Small intestine (tissue), 16 donors: ENCODE results near the gene SMARCA5. TPM values are rescaled to one million over a fixed set of nuclear protein-coding genes. Genes with fewer than 3 reads are reported as not detected.

ENCODE experiments used
- DNase-seq, 2 donors: peaks; one replicate each; pipeline versions ENCODE4 v3.0.0 to v3.0.0-alpha.2; 2013
- FAIRE-seq: peaks from 2 replicates; lab custom pipeline; 2012; peaks lifted over from hg19 to GRCh38; lab: Jason Lieb, UNC
- H3K27ac ChIP-seq, 3 donors: one replicate each; pipeline ENCODE4 v1.5.1; 2013; ENCODE audit warnings: low read length in 2 of 3, mild to moderate bottlenecking in 2 of 3, control low read depth in 1 of 3, inconsistent platforms in 1 of 3, low read depth in 1 of 3, moderate library complexity in 1 of 3
- H3K27me3 ChIP-seq, 3 donors: one replicate each; pipeline ENCODE4 v1.6.1; 2013; ENCODE audit warnings: low read length in 3 of 3, inconsistent platforms in 1 of 3; ENCODE audit not compliant: control insufficient read depth in 3 of 3, insufficient read depth in 3 of 3
- H3K36me3 ChIP-seq, 3 donors: one replicate each; pipeline ENCODE4 v1.6.1; 2013; ENCODE audit warnings: low read length in 3 of 3, inconsistent platforms in 1 of 3, low read depth in 1 of 3, mild to moderate bottlenecking in 1 of 3, moderate library complexity in 1 of 3; ENCODE audit not compliant: control insufficient read depth in 3 of 3, insufficient read depth in 2 of 3
- H3K4me1 ChIP-seq, 3 donors: one replicate each; pipeline ENCODE4 v1.6.1; 2013; ENCODE audit warnings: low read length in 2 of 3, inconsistent platforms in 1 of 3, low read depth in 1 of 3, mild to moderate bottlenecking in 1 of 3, moderate library complexity in 1 of 3; ENCODE audit not compliant: control insufficient read depth in 3 of 3, insufficient read depth in 2 of 3
- H3K4me3 ChIP-seq, 3 donors: one replicate each; pipeline ENCODE4 v1.5.1; 2013; ENCODE audit warnings: low read length in 3 of 3, control low read depth in 1 of 3, inconsistent platforms in 1 of 3, low read depth in 1 of 3, mild to moderate bottlenecking in 1 of 3, moderate library complexity in 1 of 3
- H3K9me3 ChIP-seq, 2 donors: one replicate each; pipeline ENCODE4 v1.6.1; 2013; ENCODE audit warnings: low read depth in 1 of 2, low read length in 1 of 2; ENCODE audit not compliant: control insufficient read depth in 2 of 2, insufficient read depth in 1 of 2
- WGBS, 3 donors: extraction: QIAGEN DNeasy Blood & Tissue Kit; methylation state at CpG; one replicate each; pipeline ENCODE4 v1.1.7; 2013; 5-methylcytosine and 5-hydroxymethylcytosine counted together
- long read RNA-seq, 10 donors: transcript quantifications; one replicate each; lab custom pipeline, GENCODE V29; 2026
- polyA plus RNA-seq, 4 donors: library from polyadenylated mRNA; stranded (reverse) in 3 of 4; unstranded in 1 of 4; fragments of 200-250 nt in 3 of 4; fragments of 120-200 nt in 1 of 4; gene quantifications; one replicate each; pipeline versions ENCODE4 v1.2.1 to v1.2.3, GENCODE V29; 2013
- donor health status: healthy with polysubstance abuse.
- donor health status: control.
- donor health status: control.
- donor health status: Bipolar disorder and iron deficiency.
- donor health status: healthy.

SMARCA5 gene, protein sequence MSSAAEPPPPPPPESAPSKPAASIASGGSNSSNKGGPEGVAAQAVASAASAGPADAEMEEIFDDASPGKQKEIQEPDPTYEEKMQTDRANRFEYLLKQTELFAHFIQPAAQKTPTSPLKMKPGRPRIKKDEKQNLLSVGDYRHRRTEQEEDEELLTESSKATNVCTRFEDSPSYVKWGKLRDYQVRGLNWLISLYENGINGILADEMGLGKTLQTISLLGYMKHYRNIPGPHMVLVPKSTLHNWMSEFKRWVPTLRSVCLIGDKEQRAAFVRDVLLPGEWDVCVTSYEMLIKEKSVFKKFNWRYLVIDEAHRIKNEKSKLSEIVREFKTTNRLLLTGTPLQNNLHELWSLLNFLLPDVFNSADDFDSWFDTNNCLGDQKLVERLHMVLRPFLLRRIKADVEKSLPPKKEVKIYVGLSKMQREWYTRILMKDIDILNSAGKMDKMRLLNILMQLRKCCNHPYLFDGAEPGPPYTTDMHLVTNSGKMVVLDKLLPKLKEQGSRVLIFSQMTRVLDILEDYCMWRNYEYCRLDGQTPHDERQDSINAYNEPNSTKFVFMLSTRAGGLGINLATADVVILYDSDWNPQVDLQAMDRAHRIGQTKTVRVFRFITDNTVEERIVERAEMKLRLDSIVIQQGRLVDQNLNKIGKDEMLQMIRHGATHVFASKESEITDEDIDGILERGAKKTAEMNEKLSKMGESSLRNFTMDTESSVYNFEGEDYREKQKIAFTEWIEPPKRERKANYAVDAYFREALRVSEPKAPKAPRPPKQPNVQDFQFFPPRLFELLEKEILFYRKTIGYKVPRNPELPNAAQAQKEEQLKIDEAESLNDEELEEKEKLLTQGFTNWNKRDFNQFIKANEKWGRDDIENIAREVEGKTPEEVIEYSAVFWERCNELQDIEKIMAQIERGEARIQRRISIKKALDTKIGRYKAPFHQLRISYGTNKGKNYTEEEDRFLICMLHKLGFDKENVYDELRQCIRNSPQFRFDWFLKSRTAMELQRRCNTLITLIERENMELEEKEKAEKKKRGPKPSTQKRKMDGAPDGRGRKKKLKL
- polyA plus RNA-seq: 10 to 100 TPM; 13.0 to 49.8 (median 17.6) TPM
- long read RNA-seq, donor 1, full-length matches to known transcripts: 5 of 21 reads
- long read RNA-seq, donor 1, partial matches to known transcripts: 16 of 21 reads
- long read RNA-seq, donor 1, other reads (novel, unspliced or antisense): 0 of 21 reads
- long read RNA-seq, donor 2, full-length matches to known transcripts: 2 of 8 reads
- long read RNA-seq, donor 2, partial matches to known transcripts: 6 of 8 reads
- long read RNA-seq, donor 2, other reads (novel, unspliced or antisense): 0 of 8 reads
- long read RNA-seq, donor 3, full-length matches to known transcripts: 1 of 1 reads
- long read RNA-seq, donor 3, partial matches to known transcripts: 0 of 1 reads
- long read RNA-seq, donor 3, other reads (novel, unspliced or antisense): 0 of 1 reads
- long read RNA-seq, donor 4: 0 reads
- long read RNA-seq, donor 5, full-length matches to known transcripts: 2 of 2 reads
- long read RNA-seq, donor 5, partial matches to known transcripts: 0 of 2 reads
- long read RNA-seq, donor 5, other reads (novel, unspliced or antisense): 0 of 2 reads
- long read RNA-seq, donor 6, full-length matches to known transcripts: 1 of 1 reads
- long read RNA-seq, donor 6, partial matches to known transcripts: 0 of 1 reads
- long read RNA-seq, donor 6, other reads (novel, unspliced or antisense): 0 of 1 reads
- long read RNA-seq, donor 7, full-length matches to known transcripts: 1 of 1 reads
- long read RNA-seq, donor 7, partial matches to known transcripts: 0 of 1 reads
- long read RNA-seq, donor 7, other reads (novel, unspliced or antisense): 0 of 1 reads
- long read RNA-seq, donor 8: 0 reads
- long read RNA-seq, donor 9: 0 reads
- long read RNA-seq, donor 10, full-length matches to known transcripts: 4 of 32 reads
- long read RNA-seq, donor 10, partial matches to known transcripts: 28 of 32 reads
- long read RNA-seq, donor 10, other reads (novel, unspliced or antisense): 0 of 32 reads

DNA sequence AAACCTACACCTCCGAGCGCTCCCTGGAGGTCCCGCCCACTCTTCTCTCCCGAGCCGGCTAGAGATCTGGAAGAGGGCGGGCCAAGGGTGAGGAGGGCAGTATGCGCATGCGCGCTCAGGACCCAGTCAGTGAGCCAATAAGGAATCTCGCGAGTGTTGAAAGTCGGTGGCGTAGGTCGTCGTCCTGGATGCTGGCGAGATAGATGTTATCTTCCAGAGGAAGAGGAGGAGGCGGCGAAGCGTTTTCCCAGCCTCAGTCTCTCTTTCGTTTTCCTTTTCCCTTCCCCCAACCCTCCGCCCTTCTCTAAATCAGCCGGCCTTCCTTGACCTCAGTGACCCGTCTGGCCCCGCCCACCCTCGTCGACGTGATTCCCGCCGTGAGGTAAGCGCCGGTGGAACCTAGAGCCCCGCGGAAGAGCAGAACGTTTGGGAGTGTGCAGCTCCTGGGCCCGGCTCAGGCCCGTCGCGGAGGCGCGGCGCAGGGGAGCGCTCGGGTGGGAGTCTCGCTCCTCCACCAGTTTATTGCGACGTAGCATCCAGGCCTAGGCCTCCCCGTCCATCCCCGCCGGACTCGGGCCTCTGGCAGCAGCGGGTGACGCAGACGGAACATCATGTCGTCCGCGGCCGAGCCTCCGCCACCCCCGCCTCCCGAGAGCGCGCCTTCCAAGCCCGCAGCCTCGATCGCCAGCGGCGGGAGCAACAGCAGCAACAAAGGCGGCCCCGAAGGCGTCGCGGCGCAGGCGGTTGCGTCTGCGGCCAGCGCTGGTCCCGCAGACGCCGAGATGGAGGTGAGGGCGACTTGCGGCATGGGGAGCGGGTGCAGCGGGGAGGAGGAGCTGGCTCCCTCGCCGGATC is at the start of gene SMARCA5:
Gene SMARCA5, plus strand, starts transcription at position 389 of the 855 bp plus-strand sequence. Its CDS starts 223 bp downstream, at position 612.
- Histone ChIP-seq H3K9me3 (no peaks in the 10 kb centered on the region), H3K27ac (peak within 1 kb of the TSS; percentile 85 to 100 (median 98)), H3K4me3 (peak within 1 kb of the TSS; percentile 68 to 94 (median 73)), H3K4me1 (peaks cover 0 to 11% (median 3%) of the 10 kb centered on the region in 3 donors), H3K36me3 (peaks cover 0 to 3% (median 2%) of the 10 kb centered on the region in 3 donors), H3K27me3 (no peaks in the 10 kb centered on the region)
- FAIRE-seq (peak; percentile 62), DNase-seq (peak; percentile 100)
- 0% methylated on average over 85 to 86 of the region's 86 CpGs for WGBS, 3 donors

DNA sequence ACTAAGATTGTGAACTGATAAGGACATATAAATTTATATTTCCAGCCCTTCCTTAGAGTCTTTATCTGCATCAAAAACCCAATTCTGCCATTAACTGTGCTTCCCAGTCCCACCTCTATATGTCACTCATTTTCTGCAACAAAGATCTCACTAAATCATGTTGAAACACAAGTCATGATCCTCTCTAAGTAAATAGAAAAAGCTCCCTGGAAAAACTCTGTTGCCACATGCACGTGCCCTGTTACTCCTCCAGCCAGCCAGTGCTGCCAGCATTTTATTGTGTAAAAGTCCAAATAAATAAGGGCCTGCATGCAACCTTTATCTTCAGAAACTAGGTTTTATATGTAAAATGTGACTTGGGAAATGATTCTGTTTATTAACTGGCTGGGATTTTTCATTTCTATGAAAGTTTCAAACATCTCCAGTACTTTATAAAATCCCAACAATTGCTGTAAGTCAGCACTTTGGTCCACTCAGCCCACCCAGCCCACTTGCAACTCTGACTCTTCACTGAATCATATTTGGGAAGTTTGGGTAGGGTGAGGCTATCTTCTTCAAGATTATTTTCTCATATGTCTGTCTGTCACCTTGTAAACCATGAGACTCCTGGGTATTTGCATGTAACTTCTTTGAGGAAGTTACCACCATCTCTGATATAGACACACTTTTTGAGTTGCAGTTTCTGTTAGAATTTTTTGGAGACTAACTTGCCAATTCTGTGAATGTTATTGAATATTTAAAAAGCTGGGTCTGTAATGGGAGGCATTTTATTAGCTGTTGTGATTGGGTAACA is 40.0 kb upstream of the SMARCA5 start:
- Histone ChIP-seq H3K9me3 (no peaks in the 10 kb centered on the region), H3K4me3 (no peak overlapping the region), H3K27ac (no peak overlapping the region), H3K36me3 (peaks cover 2 to 5% (median 3%) of the 10 kb centered on the region in 3 donors), H3K4me1 (no peaks in the 10 kb centered on the region), H3K27me3 (no peaks in the 10 kb centered on the region)
- DNase-seq: no peak
- WGBS, 3 donors: 83 to 90% (median 86%) methylated on average over 1 of the region's 1 CpG
- no peak for FAIRE-seq

DNA sequence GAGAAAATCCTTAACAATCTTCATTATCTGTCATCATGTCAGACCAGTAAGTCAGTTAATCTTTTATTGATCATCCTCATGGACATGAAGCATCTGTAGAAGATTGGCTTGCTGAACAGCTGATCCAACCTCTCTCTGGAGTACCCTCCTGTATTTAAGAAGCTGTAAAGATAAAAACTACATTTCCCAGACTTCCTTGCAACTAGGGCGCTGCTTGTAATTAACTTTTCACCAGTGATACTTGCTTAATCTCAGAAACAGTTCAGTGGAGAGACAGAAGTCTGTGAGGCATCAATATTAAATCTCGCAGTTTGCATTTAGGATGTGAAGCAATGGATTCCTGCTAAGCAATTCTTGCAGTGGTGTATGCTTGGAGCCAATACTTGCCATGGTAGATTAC is 36.0 kb upstream of the SMARCA5 start:
- 81 to 87% (median 86%) methylated on average over 2 of the region's 2 CpGs for WGBS, 3 donors

DNA sequence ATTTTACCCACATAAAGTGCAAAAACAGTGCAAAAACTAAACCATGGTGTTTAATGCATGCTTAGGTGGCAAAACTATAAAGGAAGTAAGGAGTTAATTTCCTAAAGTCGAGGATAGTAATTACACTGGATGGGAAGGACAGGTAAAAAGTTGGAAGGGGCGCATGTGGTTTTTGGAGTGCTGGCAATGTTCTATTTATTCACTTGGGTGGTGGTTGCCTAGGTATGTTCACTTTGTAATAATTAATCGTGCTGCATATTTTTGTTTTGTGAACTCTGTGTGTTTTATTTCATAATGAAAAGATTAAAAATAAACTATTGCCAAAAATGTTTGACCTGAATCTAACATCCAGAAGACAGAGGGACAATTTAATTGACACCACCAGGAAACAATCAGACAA is 32.1 kb upstream of the SMARCA5 start:
- H3K36me3 ChIP-seq: no peaks in the 10 kb centered on the region
- no peak overlapping the region for H3K4me3 ChIP-seq
- no peak for DNase-seq
- H3K27me3 ChIP-seq: no peaks in the 10 kb centered on the region
- no peak for FAIRE-seq
- no peaks in the 10 kb centered on the region for H3K4me1 ChIP-seq
- no peak overlapping the region for H3K27ac ChIP-seq
- 60 to 67% (median 61%) methylated on average over 3 of the region's 3 CpGs for WGBS, 3 donors
- H3K9me3 ChIP-seq: no peaks in the 10 kb centered on the region

More for the DNA sequence above, 36.0 kb upstream of the SMARCA5 start:
- no peak overlapping the region for H3K4me3 ChIP-seq
- H3K9me3 ChIP-seq: no peaks in the 10 kb centered on the region
- no peaks in the 10 kb centered on the region for H3K4me1 ChIP-seq
- no peak overlapping the region for H3K27ac ChIP-seq
- DNase-seq (no peak), FAIRE-seq (no peak)
- H3K27me3 ChIP-seq: no peaks in the 10 kb centered on the region
- H3K36me3 ChIP-seq: no peaks in the 10 kb centered on the region

DNA sequence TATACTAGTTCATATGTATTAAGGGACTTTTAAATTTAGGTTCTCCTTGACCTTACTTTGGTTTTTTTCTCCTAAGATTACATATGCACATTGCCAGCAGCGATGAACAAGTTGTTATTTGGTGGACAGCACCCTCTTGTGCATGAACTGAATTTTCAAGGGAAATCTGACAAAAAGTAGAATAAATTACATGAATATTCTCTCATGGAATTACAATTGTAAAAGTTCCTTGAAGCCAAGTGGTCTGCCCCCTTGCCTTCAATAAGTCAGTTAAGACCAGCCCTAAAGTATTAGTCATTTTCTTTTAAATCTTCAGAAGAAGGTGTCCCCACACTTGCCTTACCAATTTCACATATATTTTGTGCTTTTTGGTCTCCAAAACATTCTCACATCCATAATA is 30.7 kb upstream of the SMARCA5 start:
- Histone ChIP-seq H3K4me1 (no peaks in the 10 kb centered on the region), H3K36me3 (no peaks in the 10 kb centered on the region), H3K27me3 (no peaks in the 10 kb centered on the region), H3K4me3 (no peak overlapping the region), H3K9me3 (no peaks in the 10 kb centered on the region), H3K27ac (no peak overlapping the region)
- DNase-seq: peak; percentile 24 to 37
- 0 to 3% (median 3%) methylated on average over 1 of the region's 1 CpG for WGBS, 3 donors
- FAIRE-seq: no peak

DNA sequence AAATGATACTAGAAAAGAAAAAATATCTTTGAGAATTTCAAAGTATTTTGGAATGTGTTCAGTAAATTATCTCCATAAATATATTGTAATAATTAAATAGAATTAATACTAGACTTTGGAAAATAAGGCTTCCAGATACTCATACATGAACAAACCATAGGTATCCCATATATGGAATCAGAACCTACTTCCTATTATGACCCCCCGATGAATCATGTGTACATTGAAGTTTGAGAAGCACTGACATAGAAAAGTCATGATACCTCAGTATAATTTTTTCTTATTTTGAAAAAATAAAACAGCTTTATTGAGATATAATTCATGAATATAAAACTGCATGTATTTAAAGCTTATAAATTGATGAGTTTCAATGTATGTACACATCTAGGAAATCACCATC is 27.2 kb upstream of the SMARCA5 start:
- Histone ChIP-seq H3K4me1 (no peaks in the 10 kb centered on the region), H3K36me3 (no peaks in the 10 kb centered on the region), H3K27ac (no peak overlapping the region), H3K4me3 (no peak overlapping the region), H3K27me3 (peaks cover 0 to 2% (median 0%) of the 10 kb centered on the region in 3 donors), H3K9me3 (no peaks in the 10 kb centered on the region)
- 92 to 98% (median 95%) methylated on average over 1 of the region's 1 CpG for WGBS, 3 donors
- DNase-seq: no peak
- FAIRE-seq: no peak
